HG03432 (cell line): Measurements from ENCODE around the gene ABHD4.
A peak's percentile ranks its signal among the peaks of the same experiment; 100 is the strongest.
"Not testable (repeated sequence)": the region's sequence is repeated elsewhere in the genome, so short reads cannot be mapped to it uniquely, and the experiment has no call there.

ENCODE experiments used
- ATAC-seq: cut with Tn5 transposase; IDR thresholded peaks from one replicate; pipeline ENCODE4 v1.9.1; 2021; ENCODE audit warnings: mild to moderate bottlenecking, moderate library complexity; ENCODE audit not compliant: unreplicated experiment

ABHD4 gene

GRCh38 chr14:22588526-22589095 is 9.5 kb upstream of the ABHD4 start:
- peak; percentile 8 for ATAC-seq

- ATAC-seq = peak; percentile 90
Observed at GRCh38 chr14:22589096-22589839, 8.8 kb upstream of the ABHD4 start, which contains the start of gene DAD1. TSS of gene DAD1 (minus strand) at chr14:22589224. CDS start at chr14:22589157, 67 bp downstream.

DNA sequence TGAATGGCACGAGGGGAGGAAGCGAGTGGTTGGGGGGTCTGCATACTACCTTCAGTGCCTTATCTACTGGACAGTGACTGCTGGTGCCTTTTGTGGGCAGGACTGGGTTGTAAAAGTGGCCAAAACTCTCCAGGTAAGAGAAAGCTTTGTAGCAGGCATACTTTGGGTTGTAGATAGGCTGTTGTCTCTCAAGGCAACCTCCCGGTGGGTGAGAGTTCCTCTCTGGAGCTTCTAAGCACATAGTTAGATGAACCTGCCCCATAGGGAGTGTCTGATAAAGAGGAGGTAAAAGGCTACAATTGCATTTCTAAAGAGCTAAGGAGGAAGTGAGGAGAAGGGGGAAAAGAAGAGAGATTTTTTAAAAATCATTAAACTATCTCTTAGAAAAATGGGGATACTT is 4.9 kb upstream of the ABHD4 start:
- no peak for ATAC-seq

DNA sequence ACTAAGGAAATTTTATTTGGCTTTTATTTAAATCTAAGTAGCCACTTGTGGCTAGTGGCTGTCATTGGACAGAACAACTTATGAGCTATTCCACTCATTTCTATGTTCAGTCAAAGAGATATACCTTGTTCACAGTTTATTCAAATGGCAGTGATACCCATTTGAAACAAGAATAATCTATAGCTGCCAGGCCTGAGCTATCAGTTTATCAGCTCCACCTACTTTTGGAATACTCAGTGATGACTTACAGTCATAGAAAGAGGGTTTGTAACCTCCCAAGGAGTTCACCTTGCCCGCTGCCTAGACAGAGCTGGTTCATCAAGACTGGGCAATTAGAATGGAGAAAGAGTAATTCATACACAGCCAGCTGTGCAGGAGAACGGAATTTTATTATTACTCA is 4.5 kb upstream of the ABHD4 start:
- no peak for ATAC-seq

- ATAC-seq = no peak
Observed at GRCh38 chr14:22594156-22594716, 3.9 kb upstream of the ABHD4 start.

DNA sequence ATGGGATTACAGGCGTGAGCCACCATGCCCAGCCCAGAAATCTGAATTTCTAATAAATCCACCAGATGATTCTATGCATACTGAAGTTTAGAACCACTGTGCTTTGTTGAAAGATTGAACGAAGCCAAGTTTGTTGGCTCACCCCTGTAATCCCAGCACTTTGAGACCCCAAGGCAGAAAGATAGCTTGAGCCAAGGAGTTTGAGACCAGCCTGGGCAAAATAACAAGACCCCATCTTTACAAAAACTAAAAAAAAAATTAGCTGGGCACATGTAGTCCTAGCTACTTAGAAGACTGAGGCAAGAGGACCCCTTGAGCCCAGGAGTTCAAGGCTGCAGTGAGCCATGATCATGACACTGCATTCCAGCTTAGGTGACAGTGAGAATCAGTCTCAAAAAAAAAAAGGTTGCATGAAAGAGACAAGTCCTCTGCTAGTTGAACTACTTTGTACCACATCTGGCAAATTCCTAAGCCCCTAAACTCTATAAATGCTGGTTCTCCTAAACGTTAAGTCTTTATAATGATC is 1.7 kb upstream of the ABHD4 start:
- no peak for ATAC-seq

- no peak for ATAC-seq
Observed at GRCh38 chr14:22597265-22597664, 835 bp upstream of the ABHD4 start.

DNA sequence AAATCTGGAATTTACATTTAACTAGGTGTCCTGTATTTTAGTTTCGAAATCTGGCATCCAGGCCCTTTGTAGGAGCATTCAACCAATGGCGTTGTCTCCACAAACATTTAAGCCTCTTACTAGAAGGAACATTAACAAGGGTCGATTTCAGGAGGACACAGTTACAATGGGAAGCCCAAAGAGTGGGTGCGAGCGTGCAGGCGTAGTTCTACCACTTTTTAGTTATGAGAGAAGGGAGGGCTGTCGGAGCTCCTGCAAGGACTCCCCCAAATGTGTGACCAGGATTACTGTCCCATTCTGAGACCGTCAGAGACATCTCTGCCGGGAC is 365 bp upstream of the ABHD4 start:
- ATAC-seq = peak; percentile 41

GRCh38 chr14:22598896-22599244 is 770 bp downstream of the ABHD4 start:
- peak; percentile 65 for ATAC-seq

DNA sequence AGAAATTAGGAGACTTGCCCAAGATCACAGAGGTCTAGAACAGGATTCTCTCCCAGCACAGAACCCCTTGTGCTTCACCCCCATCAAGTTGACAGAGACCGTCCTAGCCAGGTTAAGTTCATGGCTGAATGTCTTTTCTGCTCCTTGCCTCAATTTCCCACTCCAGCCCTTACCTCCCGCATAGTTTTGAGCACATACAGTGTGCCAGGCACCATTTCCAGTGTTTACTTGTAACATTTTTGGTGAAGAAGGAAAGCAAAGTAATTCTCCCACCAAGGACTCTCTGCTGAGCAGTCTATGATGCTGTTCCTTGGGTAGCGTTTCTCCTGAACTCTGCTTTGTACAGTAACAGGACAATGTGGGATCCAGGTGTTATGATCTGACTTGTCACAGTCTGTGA is 1.2 kb downstream of the ABHD4 start:
- no peak for ATAC-seq

- no peak for ATAC-seq
Observed at GRCh38 chr14:22600027-22600426, 1.9 kb downstream of the ABHD4 start.

GRCh38 chr14:22601456-22601855 is 3.4 kb downstream of the ABHD4 start:
- ATAC-seq = no peak

- no peak for ATAC-seq
Observed at GRCh38 chr14:22601996-22602395, 3.9 kb downstream of the ABHD4 start.

DNA sequence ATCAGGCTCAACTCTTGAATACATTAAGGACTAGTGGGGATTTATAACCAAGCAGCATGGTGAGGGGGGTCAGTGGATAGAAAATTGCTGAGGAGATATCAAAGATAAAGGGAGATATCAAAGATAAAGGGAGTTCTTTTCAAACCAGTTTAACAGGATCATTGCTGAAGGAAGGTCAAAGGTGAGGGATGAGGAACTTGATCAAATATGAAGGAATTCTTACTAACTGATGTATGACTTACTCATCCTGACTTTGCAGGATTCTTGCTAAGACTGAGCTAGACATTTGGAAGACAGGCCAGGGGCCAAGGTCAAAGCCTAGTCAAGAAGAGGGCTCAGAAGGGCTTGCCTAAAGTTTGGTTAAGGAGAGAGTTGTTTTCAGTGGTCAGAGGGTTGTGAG is 4.8 kb downstream of the ABHD4 start:
- ATAC-seq = no peak

DNA sequence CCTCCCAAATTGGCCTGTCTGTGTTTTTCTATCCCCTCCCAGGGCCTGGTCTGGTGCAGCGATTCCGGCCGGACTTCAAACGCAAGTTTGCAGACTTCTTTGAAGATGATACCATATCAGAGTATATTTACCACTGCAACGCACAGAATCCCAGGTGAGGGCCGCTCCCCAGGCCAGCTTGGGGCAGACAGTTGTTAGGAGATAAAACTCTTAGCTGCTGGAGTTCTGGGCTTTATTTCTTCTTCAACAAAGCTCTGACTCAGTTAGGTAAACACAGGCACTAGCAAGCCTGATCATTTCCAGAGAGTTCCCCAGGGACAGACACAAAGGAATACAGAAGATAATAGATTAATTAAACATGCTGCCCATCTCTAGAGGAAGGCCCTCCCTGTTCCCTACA is 8.3 kb downstream of the ABHD4 start:
- ATAC-seq = no peak

- ATAC-seq = no peak
Observed at GRCh38 chr14:22607291-22607690, 9.2 kb downstream of the ABHD4 start.

DNA sequence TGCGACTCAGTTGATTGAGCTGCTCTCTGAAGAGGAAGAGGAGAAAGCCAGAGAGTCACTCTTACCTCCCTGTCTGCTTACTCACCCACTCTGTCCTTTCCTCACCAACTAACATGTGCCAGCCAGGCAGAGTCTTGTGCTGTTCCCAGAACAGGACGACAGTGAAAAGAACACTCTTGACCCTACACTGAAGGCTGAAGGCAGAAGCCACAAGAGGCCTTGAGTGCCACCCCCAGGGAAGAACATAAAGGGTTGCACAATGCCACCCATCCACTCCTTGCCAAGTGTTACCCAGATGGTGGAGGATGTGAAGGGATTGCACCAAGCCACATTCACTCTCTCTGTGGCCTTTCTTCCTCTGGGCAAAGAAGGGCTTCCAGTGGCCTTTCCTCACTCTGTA is 12.8 kb downstream of the ABHD4 start:
- no peak for ATAC-seq

- ATAC-seq = no peak
Observed at GRCh38 chr14:22613106-22613695, 15.1 kb downstream of the ABHD4 start.

GRCh38 chr14:22613736-22614239 is 15.7 kb downstream of the ABHD4 start:
- no peak for ATAC-seq

DNA sequence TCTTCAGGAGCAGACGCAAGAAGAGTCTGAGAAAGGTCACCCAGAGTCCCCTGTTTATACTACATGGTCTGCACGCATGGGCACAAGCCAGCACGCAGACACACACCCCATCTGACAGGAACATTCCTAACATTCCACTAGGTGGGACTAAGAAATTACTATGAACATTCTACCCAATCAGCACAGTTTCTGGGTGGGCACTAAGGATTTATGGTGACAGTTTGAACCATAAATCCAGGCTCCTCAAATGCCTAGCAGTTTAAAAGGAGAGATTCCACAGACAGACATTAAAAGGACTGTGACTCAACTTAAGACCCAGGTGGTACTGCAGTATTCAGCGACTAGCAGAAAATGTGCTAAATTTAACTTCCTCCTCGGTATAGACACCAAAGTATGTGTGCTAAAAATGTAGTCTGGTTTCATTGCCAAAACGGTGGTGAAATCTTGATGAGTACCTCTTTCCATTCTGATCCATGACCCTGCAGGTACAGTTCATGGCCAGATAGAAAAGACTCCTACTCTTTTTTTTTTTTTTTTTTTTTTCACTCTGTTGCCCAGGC is 16.2 kb downstream of the ABHD4 start:
- ATAC-seq = peak; percentile 58

DNA sequence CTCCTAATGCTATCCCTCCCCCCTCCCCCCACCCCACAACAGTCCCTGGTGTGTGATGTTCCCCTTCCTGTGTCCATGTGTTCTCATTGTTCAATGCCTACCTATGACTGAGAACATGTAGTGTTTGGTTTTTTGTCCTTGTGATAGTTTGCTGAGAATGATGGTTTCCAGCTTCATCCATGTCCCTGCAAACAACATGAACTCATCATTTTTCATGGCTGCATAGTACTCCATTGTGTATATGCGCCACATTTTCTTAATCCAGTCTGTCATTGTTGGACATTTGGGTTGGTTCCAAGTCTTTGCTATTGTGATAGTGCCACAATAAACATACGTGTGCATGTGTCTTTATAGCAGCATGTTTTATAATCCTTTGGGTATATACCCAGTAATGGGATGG is 17.7 kb downstream of the ABHD4 start:
- not testable (repeated sequence) for ATAC-seq
